ENCODE measurements around the gene MTURN. TPM values are rescaled to one million over a fixed set of nuclear protein-coding genes. Genes with fewer than 3 reads are reported as not detected.

The MTURN gene
- total and polyA plus RNA-seq, 4 donors, result 43.4 to 110 (median 58.5) TPM

- peaks cover 6 to 10% of the 10 kb centered on the region in 2 donors for H3K4me1 ChIP-seq (ENCODE audit: control insufficient read depth in 1 of 2, insufficient read depth in 2 of 2, low read length in 2 of 2)
- H3K4me3 ChIP-seq (ENCODE audit: low read length in 2 of 2), result no peak overlapping the region
- ATAC-seq (ENCODE audit: low FRiP score), result peak; percentile 73
- H3K27me3 ChIP-seq (ENCODE audit: control insufficient read depth in 1 of 2, insufficient read depth in 2 of 2, low read length in 1 of 2), result no peaks in the 10 kb centered on the region
- peak; percentile 71 to 80 for DNase-seq
- intact Hi-C loops (cut with DNase I), result no loop called here
- WGBS, 2 donors, result 15 to 16% methylated on average over 9 of the region's 9 CpGs
- H3K27ac ChIP-seq (ENCODE audit: low read depth in 1 of 2, low read length in 2 of 2), result peak overlapping the region; percentile 82 to 87
- no peaks in the 10 kb centered on the region for H3K36me3 ChIP-seq (ENCODE audit: control insufficient read depth in 1 of 2, insufficient read depth in 2 of 2, low read length in 1 of 2)
- H3K9me3 ChIP-seq (ENCODE audit: control insufficient read depth, low read length), result no peaks in the 10 kb centered on the region
Observed at GRCh38 chr7:30142710-30143109, 7.9 kb downstream of the MTURN start.

- WGBS, 2 donors, result 93 to 95% methylated on average over 1 of the region's 1 CpG
- Histone ChIP-seq H3K36me3 (ENCODE audit: control insufficient read depth in 1 of 2, insufficient read depth in 2 of 2, low read length in 1 of 2) (no peaks in the 10 kb centered on the region), H3K4me3 (ENCODE audit: low read length in 2 of 2) (no peak overlapping the region), H3K4me1 (ENCODE audit: control insufficient read depth in 1 of 2, insufficient read depth in 2 of 2, low read length in 2 of 2) (peaks cover 4 to 10% of the 10 kb centered on the region in 2 donors), H3K27ac (ENCODE audit: low read depth in 1 of 2, low read length in 2 of 2) (no peak overlapping the region), H3K9me3 (ENCODE audit: control insufficient read depth, low read length) (no peaks in the 10 kb centered on the region), H3K27me3 (ENCODE audit: control insufficient read depth in 1 of 2, insufficient read depth in 2 of 2, low read length in 1 of 2) (no peaks in the 10 kb centered on the region)
- intact Hi-C loops (cut with DNase I), result no loop called here
- no peak for DNase-seq
- no peak for ATAC-seq (ENCODE audit: low FRiP score)
Observed at GRCh38 chr7:30143748-30144251, 9.0 kb downstream of the MTURN start.

GRCh38 chr7:30144657-30145306 lies 10.0 kb downstream of the MTURN start:
- whole genome bisulfite sequencing, 2 donors, result 89 to 92% methylated on average over 5 of the region's 5 CpGs
- Histone ChIP-seq H3K4me3 (ENCODE audit: low read length in 2 of 2) (no peak overlapping the region), H3K4me1 (ENCODE audit: control insufficient read depth in 1 of 2, insufficient read depth in 2 of 2, low read length in 2 of 2) (peaks cover 3 to 10% of the 10 kb centered on the region in 2 donors), H3K27ac (ENCODE audit: low read depth in 1 of 2, low read length in 2 of 2) (no peak overlapping the region), H3K9me3 (ENCODE audit: control insufficient read depth, low read length) (no peaks in the 10 kb centered on the region), H3K36me3 (ENCODE audit: control insufficient read depth in 1 of 2, insufficient read depth in 2 of 2, low read length in 1 of 2) (peaks cover 0 to 2% of the 10 kb centered on the region in 2 donors), H3K27me3 (ENCODE audit: control insufficient read depth in 1 of 2, insufficient read depth in 2 of 2, low read length in 1 of 2) (no peaks in the 10 kb centered on the region)
- DNase-seq (no peak), ATAC-seq (ENCODE audit: low FRiP score) (no peak)
- intact Hi-C loops (cut with DNase I), result no loop called here

GRCh38 chr7:30145426-30145970 lies 10.7 kb downstream of the MTURN start:
- no peak for ATAC-seq (ENCODE audit: low FRiP score)
- H3K36me3 ChIP-seq (ENCODE audit: control insufficient read depth in 1 of 2, insufficient read depth in 2 of 2, low read length in 1 of 2), result peaks cover 0 to 2% of the 10 kb centered on the region in 2 donors
- no peak for DNase-seq
- no peak overlapping the region for H3K27ac ChIP-seq (ENCODE audit: low read depth in 1 of 2, low read length in 2 of 2)
- WGBS, 2 donors, result 82 to 92% methylated on average over 6 of the region's 6 CpGs
- intact Hi-C loops (cut with DNase I), result no loop called here
- H3K9me3 ChIP-seq (ENCODE audit: control insufficient read depth, low read length), result no peaks in the 10 kb centered on the region
- H3K4me3 ChIP-seq (ENCODE audit: low read length in 2 of 2), result no peak overlapping the region
- peaks cover 3 to 10% of the 10 kb centered on the region in 2 donors for H3K4me1 ChIP-seq (ENCODE audit: control insufficient read depth in 1 of 2, insufficient read depth in 2 of 2, low read length in 2 of 2)
- H3K27me3 ChIP-seq (ENCODE audit: control insufficient read depth in 1 of 2, insufficient read depth in 2 of 2, low read length in 1 of 2), result no peaks in the 10 kb centered on the region

- intact Hi-C loops (cut with DNase I), result no loop called here
- Histone ChIP-seq H3K9me3 (ENCODE audit: control insufficient read depth, low read length) (no peaks in the 10 kb centered on the region), H3K4me1 (ENCODE audit: control insufficient read depth in 1 of 2, insufficient read depth in 2 of 2, low read length in 2 of 2) (peaks cover 3 to 10% of the 10 kb centered on the region in 2 donors), H3K4me3 (ENCODE audit: low read length in 2 of 2) (no peak overlapping the region), H3K27ac (ENCODE audit: low read depth in 1 of 2, low read length in 2 of 2) (no peak overlapping the region), H3K27me3 (ENCODE audit: control insufficient read depth in 1 of 2, insufficient read depth in 2 of 2, low read length in 1 of 2) (no peaks in the 10 kb centered on the region), H3K36me3 (ENCODE audit: control insufficient read depth in 1 of 2, insufficient read depth in 2 of 2, low read length in 1 of 2) (peaks cover 0 to 2% of the 10 kb centered on the region in 2 donors)
- ATAC-seq (ENCODE audit: low FRiP score) (no peak), DNase-seq (no peak)
- WGBS, 2 donors, result 91% methylated on average over 13 of the region's 13 CpGs
Observed at GRCh38 chr7:30146127-30146612, 11.4 kb downstream of the MTURN start.

GRCh38 chr7:30147223-30147622 lies 12.4 kb downstream of the MTURN start:
- peaks cover 2% of the 10 kb centered on the region in 2 donors for H3K36me3 ChIP-seq (ENCODE audit: control insufficient read depth in 1 of 2, insufficient read depth in 2 of 2, low read length in 1 of 2)
- H3K27me3 ChIP-seq (ENCODE audit: control insufficient read depth in 1 of 2, insufficient read depth in 2 of 2, low read length in 1 of 2), result no peaks in the 10 kb centered on the region
- no peak overlapping the region for H3K27ac ChIP-seq (ENCODE audit: low read depth in 1 of 2, low read length in 2 of 2)
- no peaks in the 10 kb centered on the region for H3K9me3 ChIP-seq (ENCODE audit: control insufficient read depth, low read length)
- no peak overlapping the region for H3K4me3 ChIP-seq (ENCODE audit: low read length in 2 of 2)
- ATAC-seq (ENCODE audit: low FRiP score), result no peak
- H3K4me1 ChIP-seq (ENCODE audit: control insufficient read depth in 1 of 2, insufficient read depth in 2 of 2, low read length in 2 of 2), result peaks cover 0 to 2% of the 10 kb centered on the region in 2 donors
- intact Hi-C loops (cut with DNase I), result no loop called here
- WGBS, 2 donors, result 72 to 80% methylated on average over 4 of the region's 4 CpGs
- no peak for DNase-seq

- Histone ChIP-seq H3K4me3 (ENCODE audit: low read length in 2 of 2) (no peak overlapping the region), H3K36me3 (ENCODE audit: control insufficient read depth in 1 of 2, insufficient read depth in 2 of 2, low read length in 1 of 2) (peaks cover 2 to 5% of the 10 kb centered on the region in 2 donors), H3K4me1 (ENCODE audit: control insufficient read depth in 1 of 2, insufficient read depth in 2 of 2, low read length in 2 of 2) (no peaks in the 10 kb centered on the region), H3K27ac (ENCODE audit: low read depth in 1 of 2, low read length in 2 of 2) (no peak overlapping the region), H3K27me3 (ENCODE audit: control insufficient read depth in 1 of 2, insufficient read depth in 2 of 2, low read length in 1 of 2) (no peaks in the 10 kb centered on the region), H3K9me3 (ENCODE audit: control insufficient read depth, low read length) (no peaks in the 10 kb centered on the region)
- intact Hi-C loops (cut with DNase I), result no loop called here
- ATAC-seq (ENCODE audit: low FRiP score) (no peak), DNase-seq (no peak)
- WGBS, 2 donors, result 88 to 89% methylated on average over 2 of the region's 2 CpGs
Observed at GRCh38 chr7:30147785-30148184, 13.0 kb downstream of the MTURN start.

- Histone ChIP-seq H3K27me3 (ENCODE audit: control insufficient read depth in 1 of 2, insufficient read depth in 2 of 2, low read length in 1 of 2) (no peaks in the 10 kb centered on the region), H3K36me3 (ENCODE audit: control insufficient read depth in 1 of 2, insufficient read depth in 2 of 2, low read length in 1 of 2) (peaks cover 2 to 5% of the 10 kb centered on the region in 2 donors), H3K4me3 (ENCODE audit: low read length in 2 of 2) (no peak overlapping the region), H3K9me3 (ENCODE audit: control insufficient read depth, low read length) (no peaks in the 10 kb centered on the region), H3K4me1 (ENCODE audit: control insufficient read depth in 1 of 2, insufficient read depth in 2 of 2, low read length in 2 of 2) (no peaks in the 10 kb centered on the region), H3K27ac (ENCODE audit: low read depth in 1 of 2, low read length in 2 of 2) (no peak overlapping the region)
- intact Hi-C loops (cut with DNase I), result no loop called here
- DNase-seq, result no peak
- ATAC-seq (ENCODE audit: low FRiP score), result no peak
- 95 to 98% methylated on average over 5 of the region's 5 CpGs for WGBS, 2 donors
Observed at GRCh38 chr7:30148426-30148825, 13.6 kb downstream of the MTURN start.

- H3K36me3 ChIP-seq (ENCODE audit: control insufficient read depth in 1 of 2, insufficient read depth in 2 of 2, low read length in 1 of 2), result peaks cover 2 to 5% of the 10 kb centered on the region in 2 donors
- ATAC-seq (ENCODE audit: low FRiP score) (no peak), DNase-seq (no peak)
- WGBS, 2 donors, result 70 to 82% methylated on average over 13 of the region's 13 CpGs
- intact Hi-C loops (cut with DNase I), result no loop called here
- no peaks in the 10 kb centered on the region for H3K4me1 ChIP-seq (ENCODE audit: control insufficient read depth in 1 of 2, insufficient read depth in 2 of 2, low read length in 2 of 2)
- H3K27me3 ChIP-seq (ENCODE audit: control insufficient read depth in 1 of 2, insufficient read depth in 2 of 2, low read length in 1 of 2), result no peaks in the 10 kb centered on the region
- H3K4me3 ChIP-seq (ENCODE audit: low read length in 2 of 2), result no peak overlapping the region
- no peaks in the 10 kb centered on the region for H3K9me3 ChIP-seq (ENCODE audit: control insufficient read depth, low read length)
- no peak overlapping the region for H3K27ac ChIP-seq (ENCODE audit: low read depth in 1 of 2, low read length in 2 of 2)
Observed at GRCh38 chr7:30148951-30149459, 14.2 kb downstream of the MTURN start.

All from aorta (tissue), 5 donors.